Nephron progenitor cell (in vitro differentiated cells): ENCODE data around the gene TRIM9.

Experiments used
- DNase-seq: peaks from one replicate; pipeline ENCODE4 v3.0.0; 2021
- H3K27ac Mint-ChIP-seq: 2 replicates; pipeline ENCODE4 v1.8.0; 2021; ENCODE audit warnings: mild to moderate bottlenecking, moderate library complexity, mixed read lengths
- H3K27me3 Mint-ChIP-seq: 2 replicates; pipeline ENCODE4 v1.8.0; 2021; ENCODE audit warnings: mild to moderate bottlenecking, low read depth, mixed read lengths; ENCODE audit not compliant: poor library complexity
- H3K36me3 Mint-ChIP-seq: 2 replicates; pipeline ENCODE4 v1.8.0; 2021; ENCODE audit warnings: low read depth, mixed read lengths
- H3K4me1 Mint-ChIP-seq: 2 replicates; pipeline ENCODE4 v1.8.0; 2021; ENCODE audit warnings: mixed read lengths
- H3K4me3 Mint-ChIP-seq: 2 replicates; pipeline ENCODE4 v1.8.0; 2021; ENCODE audit warnings: mild to moderate bottlenecking, moderate library complexity, mixed read lengths
- H3K9me3 Mint-ChIP-seq: 2 replicates; pipeline ENCODE4 v1.8.0; 2021; ENCODE audit warnings: mild to moderate bottlenecking, moderate library complexity, mixed read lengths
- CTCF ChIP-seq: fragments of 200-600 bp; sonication (generic); IDR thresholded peaks from 2 replicates; pipeline ENCODE4 v1.5.0; 2021; ENCODE audit warnings: antibody characterized with exemption

TRIM9 gene

DNA sequence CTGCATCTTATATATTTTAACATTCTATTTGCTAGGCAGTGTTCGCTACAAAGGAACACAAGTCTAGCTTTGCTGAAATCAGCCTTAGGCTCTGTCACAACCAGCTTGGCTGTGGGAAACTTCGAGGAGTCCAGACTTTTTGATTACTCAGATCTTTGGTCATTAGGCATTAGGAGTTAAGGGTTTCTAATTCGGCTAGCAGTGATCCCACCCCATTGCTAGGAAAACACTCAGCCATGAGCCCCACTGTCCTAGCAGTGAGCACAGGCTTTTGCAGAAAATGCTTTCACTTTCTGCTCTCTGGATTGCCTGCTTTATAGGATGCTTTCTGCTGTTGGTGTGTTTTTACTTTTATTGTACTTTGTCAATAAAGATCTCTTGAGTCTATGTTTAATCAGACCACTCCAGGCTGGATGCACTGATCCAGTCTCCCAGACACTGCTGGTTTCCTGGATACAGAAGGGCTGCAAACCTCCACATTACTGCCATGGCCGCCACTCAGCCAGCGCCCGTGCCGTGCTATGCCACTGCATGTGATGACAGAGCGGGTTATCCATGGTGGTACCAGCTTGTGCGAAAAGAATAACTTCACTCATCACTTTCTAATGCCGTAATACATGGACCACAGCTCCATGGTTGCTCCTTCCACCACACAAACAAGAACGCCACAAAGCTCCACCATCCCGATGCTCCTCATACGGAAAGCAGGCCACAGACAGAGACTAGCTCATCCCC lies 109.6 kb downstream of the TRIM9 start:
- Mint-ChIP-seq H3K9me3 (no peaks in the 10 kb centered on the region), H3K27ac (no peak overlapping the region), H3K4me1 (peaks cover 8% of the 10 kb centered on the region), H3K27me3 (peaks cover 17% of the 10 kb centered on the region), H3K36me3 (no peaks in the 10 kb centered on the region), H3K4me3 (no peak overlapping the region)
- DNase-seq = no peak
- no peak for TF ChIP-seq CTCF

DNA sequence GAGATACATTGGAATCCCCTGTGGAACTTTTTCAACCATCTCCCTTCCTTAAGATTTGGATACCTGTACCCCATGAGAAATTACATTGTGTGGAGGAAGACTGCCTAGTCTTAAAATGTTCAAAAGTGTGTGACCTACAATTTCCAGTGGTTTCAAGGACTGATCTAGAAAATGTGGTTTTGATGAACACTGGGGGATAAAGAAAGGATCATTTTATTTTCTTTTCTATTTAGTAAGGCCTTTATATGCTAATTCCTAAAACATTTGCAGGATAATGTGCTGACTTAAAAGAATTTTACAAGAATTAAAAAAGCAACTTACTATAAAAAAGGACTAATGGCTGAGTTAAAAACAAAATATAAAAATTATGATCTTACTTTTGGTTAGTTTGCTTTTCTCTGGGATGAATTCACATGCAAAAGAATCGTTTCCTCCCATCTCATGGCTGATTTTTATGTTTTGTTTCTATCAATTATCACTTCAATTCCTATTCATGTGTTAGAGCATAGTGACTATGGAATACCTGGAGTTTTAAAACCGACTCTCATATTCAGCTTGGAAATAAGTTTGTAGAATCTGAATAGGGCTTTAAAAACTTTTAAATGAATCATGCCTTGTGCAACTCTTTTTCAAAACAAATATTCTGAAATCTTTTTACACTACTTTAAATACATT lies 110.7 kb downstream of the TRIM9 start:
- H3K27ac Mint-ChIP-seq = no peak overlapping the region
- peaks cover 12% of the 10 kb centered on the region for H3K27me3 Mint-ChIP-seq
- no peak overlapping the region for H3K4me3 Mint-ChIP-seq
- no peaks in the 10 kb centered on the region for H3K9me3 Mint-ChIP-seq
- no peak for TF ChIP-seq CTCF
- no peaks in the 10 kb centered on the region for H3K36me3 Mint-ChIP-seq
- peaks cover 8% of the 10 kb centered on the region for H3K4me1 Mint-ChIP-seq
- no peak for DNase-seq

DNA sequence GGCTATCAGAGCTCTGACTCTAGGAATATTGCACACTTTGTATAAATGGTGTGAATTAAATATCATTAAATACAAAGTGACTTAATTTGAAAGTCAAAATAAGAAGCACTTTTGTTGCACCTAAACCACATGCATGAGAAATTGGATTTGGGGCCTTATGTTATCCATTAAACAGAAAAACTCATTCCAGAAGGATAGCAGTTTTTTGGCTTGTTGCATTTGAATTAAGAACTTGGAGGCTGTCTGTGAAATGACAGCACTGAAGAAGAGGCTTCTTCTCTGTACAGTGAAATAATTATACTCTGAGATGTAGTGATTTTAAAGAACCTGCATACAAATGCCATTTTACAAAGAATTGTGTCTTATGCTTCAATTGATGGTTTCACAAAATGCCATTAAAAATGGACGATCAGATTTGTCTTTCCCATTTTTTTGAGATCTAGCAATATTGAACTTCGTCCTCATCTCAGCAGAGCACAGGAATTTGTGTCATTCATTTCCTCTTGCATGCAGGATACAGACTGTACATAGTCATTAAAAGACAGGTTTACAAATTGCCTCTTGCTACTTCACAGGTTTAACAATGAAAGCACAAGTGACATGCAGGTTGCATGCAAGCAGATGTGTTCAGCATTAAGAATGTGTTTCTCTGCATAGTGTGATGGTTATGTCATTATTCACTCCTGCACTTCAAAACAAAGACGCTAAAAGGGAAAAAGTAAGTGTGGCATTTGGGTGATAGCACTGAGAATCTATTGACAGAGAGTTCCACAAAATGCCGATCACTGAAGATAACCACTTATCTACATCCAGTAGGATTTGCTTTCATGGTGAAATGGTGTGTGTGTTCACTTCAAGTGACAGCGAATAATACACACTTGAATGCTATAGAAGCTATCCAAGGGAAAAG lies 114.7 kb downstream of the TRIM9 start:
- Mint-ChIP-seq H3K4me3 (no peak overlapping the region), H3K27me3 (peaks cover 6% of the 10 kb centered on the region), H3K4me1 (no peaks in the 10 kb centered on the region), H3K9me3 (no peaks in the 10 kb centered on the region), H3K36me3 (no peaks in the 10 kb centered on the region), H3K27ac (no peak overlapping the region)
- no peak for TF ChIP-seq CTCF
- DNase-seq = no peak

DNA sequence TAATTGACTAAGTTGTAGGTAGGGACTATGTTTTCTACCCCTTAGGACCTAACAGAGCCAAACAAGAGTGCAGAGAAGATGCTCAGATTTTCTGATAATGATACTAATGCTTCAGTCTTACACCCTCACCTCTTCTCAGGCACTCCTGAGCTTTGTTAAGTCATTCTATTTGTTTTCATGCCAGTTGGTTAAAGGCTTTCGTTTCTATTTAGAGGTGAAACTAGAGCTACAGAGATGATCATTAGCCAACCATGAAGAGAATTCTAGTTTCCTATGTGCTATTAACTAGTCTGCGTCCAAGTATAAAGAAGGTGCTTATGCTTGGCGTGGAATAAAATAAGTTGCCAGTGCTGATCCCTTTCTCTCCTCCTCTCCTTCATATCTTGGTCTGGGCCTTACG lies 116.0 kb downstream of the TRIM9 start:
- TF ChIP-seq CTCF = no peak
- DNase-seq = no peak
- Mint-ChIP-seq H3K27ac (no peak overlapping the region), H3K36me3 (no peaks in the 10 kb centered on the region), H3K27me3 (peaks cover 6% of the 10 kb centered on the region), H3K4me3 (no peak overlapping the region), H3K9me3 (no peaks in the 10 kb centered on the region), H3K4me1 (no peaks in the 10 kb centered on the region)

- Mint-ChIP-seq H3K27me3 (peaks cover 6% of the 10 kb centered on the region), H3K9me3 (no peaks in the 10 kb centered on the region), H3K36me3 (no peaks in the 10 kb centered on the region), H3K27ac (no peak overlapping the region), H3K4me3 (no peak overlapping the region), H3K4me1 (no peaks in the 10 kb centered on the region)
- TF ChIP-seq CTCF = no peak
- DNase-seq = no peak
These were observed 116.4 kb downstream of the TRIM9 start for GRCh38 chr14:50978529-50978871.
